Uterine smooth muscle cell (primary cell): ENCODE data around the gene PERM1. TPM values are rescaled to one million over a fixed set of nuclear protein-coding genes. Genes with fewer than 3 reads are reported as not detected.

Experiments
- total RNA-seq: library from RNA; depleted of rRNA; stranded (reverse); fragments of >200 nt; gene quantifications from 2 replicates; pipeline ENCODE4 v1.2.3, GENCODE V29; 2014

The PERM1 gene
- total RNA-seq = not detected in 2 replicates

DNA sequence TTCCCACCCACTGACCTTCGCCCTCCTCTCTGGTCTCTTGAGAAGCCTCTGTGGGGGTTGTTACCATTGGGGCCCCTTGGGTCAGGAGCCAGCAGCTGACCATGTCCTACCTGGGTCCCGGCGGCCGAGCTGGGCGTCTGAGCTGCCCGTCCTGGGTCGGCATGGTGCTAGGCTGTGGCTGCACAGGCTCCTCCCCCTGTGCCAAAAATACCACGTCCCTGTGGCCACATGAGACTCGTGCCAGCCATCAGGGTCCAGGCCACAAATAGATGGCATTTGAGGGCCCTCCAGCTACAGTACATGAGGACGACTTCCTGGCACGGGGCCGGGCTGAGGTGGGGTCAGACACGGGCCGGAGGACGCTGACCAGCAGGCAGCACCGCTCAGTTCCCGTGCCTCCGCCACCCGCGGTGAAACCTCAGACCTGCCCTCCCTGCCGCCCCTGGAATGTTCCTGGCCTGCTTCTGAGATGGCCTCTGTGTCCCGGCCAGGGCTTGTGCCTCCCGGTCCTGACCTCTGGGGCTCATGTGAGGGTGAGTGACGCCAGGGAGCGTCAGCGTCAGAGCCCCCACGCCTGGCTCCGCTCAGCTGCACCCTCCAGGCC is at the start of gene PERM1:
PERM1 (minus strand) TSS at position 139 of the 604 bp plus-strand sequence. CDS start 1,064 bp downstream, outside the sequence.

DNA sequence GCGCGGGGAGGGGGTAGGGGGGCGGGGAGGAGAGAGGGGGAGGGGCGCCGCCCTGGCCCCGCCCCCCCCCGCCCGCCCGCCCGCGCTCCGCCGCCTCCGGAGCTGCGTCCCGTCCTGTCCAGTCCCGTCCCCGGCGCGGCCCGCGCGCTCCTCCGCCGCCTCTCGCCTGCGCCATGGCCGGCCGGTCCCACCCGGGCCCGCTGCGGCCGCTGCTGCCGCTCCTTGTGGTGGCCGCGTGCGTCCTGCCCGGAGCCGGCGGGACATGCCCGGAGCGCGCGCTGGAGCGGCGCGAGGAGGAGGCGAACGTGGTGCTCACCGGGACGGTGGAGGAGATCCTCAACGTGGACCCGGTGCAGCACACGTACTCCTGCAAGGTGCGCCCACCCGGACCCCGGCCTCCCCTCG is 38.1 kb upstream of the PERM1 start, which contains the start of gene AGRN:
AGRN (plus strand) TSS at position 121 of the 405 bp plus-strand sequence; CDS start at position 174, 53 bp downstream.

DNA sequence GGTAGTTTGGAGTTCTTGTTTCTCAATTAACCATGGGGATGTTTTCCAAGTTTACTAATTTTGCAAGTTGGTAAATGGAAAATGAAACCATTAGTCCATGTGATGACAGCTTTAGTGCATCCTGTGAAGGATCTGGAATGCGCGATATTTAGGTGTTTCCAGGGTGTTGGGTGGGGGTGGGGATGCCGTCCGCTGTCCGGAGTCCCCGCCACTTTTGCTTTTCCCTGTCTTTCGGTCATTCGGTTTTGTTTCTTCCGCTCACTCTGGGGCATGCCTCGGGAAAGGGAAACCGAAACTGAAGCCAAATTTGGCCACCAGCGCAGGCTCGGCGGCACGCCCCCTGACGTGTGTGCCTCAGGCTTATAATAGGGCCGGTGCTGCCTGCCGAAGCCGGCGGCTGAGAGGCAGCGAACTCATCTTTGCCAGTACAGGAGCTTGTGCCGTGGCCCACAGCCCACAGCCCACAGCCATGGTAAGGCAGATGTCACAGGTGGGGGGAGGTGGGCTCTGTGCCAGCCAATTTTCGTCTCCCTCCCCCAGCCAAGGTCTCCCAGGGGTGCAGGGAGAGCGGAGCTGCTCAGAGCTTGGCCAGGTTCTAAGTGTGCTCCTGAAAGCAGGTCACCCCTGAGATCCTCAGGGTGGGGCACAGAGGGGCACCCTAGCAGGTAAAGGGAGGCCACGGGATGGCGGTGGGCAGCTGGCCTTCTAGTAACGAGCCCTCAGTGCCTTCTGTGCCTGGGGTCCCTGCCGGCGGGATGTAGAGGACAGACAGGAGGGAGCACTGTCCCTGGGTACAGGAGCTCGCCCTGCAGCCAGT is 31.4 kb upstream of the PERM1 start, which contains the start of gene ISG15:
ISG15 (plus strand) TSS at position 393 of the 817 bp plus-strand sequence; CDS start at position 470, 77 bp downstream.

DNA sequence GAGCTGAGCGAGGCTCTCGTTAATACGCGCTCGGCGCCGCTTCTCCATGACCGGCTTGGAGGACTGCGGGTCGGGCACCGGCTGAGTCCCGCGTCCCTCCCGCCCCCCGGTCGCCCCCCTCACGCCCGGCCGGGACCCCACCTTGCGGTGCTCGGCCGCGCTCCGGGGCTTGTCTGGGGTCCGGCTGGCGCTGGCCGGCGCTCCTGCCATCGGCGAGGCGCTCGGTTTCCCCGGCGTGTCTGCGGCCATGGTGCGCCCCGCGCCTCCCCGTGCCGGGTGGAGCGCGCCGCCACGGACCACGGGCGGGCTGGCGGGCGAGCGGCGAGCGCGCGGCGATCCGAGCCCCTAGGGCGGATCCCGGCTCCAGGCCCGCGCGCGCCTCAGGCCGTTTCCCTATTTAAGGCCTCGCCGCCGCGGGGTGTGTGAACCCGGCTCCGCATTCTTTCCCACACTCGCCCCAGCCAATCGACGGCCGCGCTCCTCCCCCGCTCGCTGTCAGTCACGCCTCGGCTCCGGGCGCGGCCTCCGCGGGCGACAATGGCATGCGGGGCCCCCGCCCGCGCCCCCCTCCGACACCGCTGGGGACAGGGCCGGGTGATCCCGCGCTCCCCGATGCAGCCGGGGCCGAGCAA is 17.9 kb upstream of the PERM1 start, which contains the start of gene HES4:
HES4 (minus strand) TSS at position 373 of the 632 bp plus-strand sequence; CDS start at position 249, 124 bp downstream.

DNA sequence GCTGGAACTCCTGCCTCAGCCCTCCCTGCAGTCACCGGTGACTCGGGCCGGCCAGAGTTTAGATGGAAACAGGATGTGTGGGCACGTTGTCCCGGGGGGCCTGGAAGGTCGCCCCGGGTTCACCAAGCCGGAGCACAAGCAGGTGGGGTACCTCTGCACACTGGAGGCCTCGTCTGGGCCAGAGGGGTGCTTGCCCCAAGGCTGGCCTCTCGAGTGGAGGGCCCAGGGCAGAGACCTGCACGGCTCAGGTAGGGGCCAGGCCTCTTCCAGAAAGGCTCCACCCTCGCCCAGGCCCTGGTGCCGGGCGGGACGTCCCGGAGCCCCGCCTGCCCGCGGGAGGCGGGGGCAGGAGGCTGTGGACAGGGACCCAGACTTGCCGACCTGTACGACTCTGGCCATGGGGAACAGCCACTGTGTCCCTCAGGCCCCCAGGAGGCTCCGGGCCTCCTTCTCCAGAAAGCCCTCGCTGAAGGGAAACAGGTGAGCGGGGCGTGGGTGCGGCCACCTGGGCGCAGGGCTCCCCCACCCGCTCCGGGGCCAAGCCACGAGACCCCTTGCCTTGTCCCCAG is 15.7 kb downstream of the PERM1 start, which contains the start of gene PLEKHN1:
PLEKHN1 (plus strand) TSS at position 348 of the 569 bp plus-strand sequence; CDS start at position 398, 50 bp downstream.

GRCh38 chr1:960363-961131 is 21.3 kb downstream of the PERM1 start, which contains the start of gene KLHL17:
Gene KLHL17, plus strand, starts transcription at chr1:960584. Its CDS starts 110 bp downstream, at chr1:960694.

GRCh38 chr1:958823-959730 is 22.8 kb downstream of the PERM1 start, which contains the start of gene NOC2L:
Gene NOC2L, minus strand, starts transcription at chr1:959256. Its CDS starts 16 bp downstream, at chr1:959240.

Other genes starting within 250 kb of the PERM1 start
- 6.2 and 6.4 TPM in 2 replicates for gene SAMD11, start 58.2 kb downstream of the PERM1 start, total RNA-seq
- 84.2 and 155 TPM in 2 replicates for gene NOC2L, start 22.8 kb downstream of the PERM1 start, total RNA-seq
- gene KLHL17, start 21.5 kb downstream of the PERM1 start, total RNA-seq = 6.9 and 11.8 TPM in 2 replicates
- gene PLEKHN1, start 15.6 kb downstream of the PERM1 start, total RNA-seq = 0.75 and 0.77 TPM in 2 replicates
- gene HES4, start 18.0 kb upstream of the PERM1 start, total RNA-seq = 2.0 and 3.7 TPM in 2 replicates
- gene ISG15, start 31.4 kb upstream of the PERM1 start, total RNA-seq = 46.4 and 53.9 TPM in 2 replicates
- gene AGRN, start 38.0 kb upstream of the PERM1 start, total RNA-seq = 35.2 and 54.7 TPM in 2 replicates
- not detected in 2 replicates for gene RNF223, start 92.2 kb upstream of the PERM1 start, total RNA-seq
- 6.2 and 10.2 TPM in 2 replicates for gene C1orf159, start 134.0 kb upstream of the PERM1 start, total RNA-seq
- gene TTLL10, start 191.8 kb upstream of the PERM1 start, total RNA-seq = 0.12 TPM in 1 of 2 replicates, not detected in the other
- 0.12 TPM in 1 of 2 replicates, not detected in the other for gene TNFRSF18, start 224.5 kb upstream of the PERM1 start, total RNA-seq
- 0.12 TPM in 1 of 2 replicates, not detected in the other for gene TNFRSF4, start 232.1 kb upstream of the PERM1 start, total RNA-seq
- gene SDF4, start 249.9 kb upstream of the PERM1 start, total RNA-seq = 100 and 158 TPM in 2 replicates